SU-DHL-6 (cell line): ENCODE data around the gene BRAT1.

ENCODE experiments used
- H2AFZ ChIP-seq: fragments of 200-600 bp; sonication (generic); 2 replicates; pipeline ENCODE4 v1.6.1; 2014; ENCODE audit warnings: low read depth, mild to moderate bottlenecking, moderate library complexity, mixed read lengths, antibody characterized with exemption, low read length; ENCODE audit not compliant: severe bottlenecking
- H3F3A ChIP-seq: fragments of 200-600 bp; shearing (Covaris generic); 2 replicates; pipeline ENCODE4 v1.6.0; 2016; ENCODE audit warnings: antibody characterized with exemption, mild to moderate bottlenecking; ENCODE audit not compliant: insufficient read depth
- H3K27ac ChIP-seq: fragments of 200-600 bp; sonication (generic); 2 replicates; pipeline ENCODE4 v1.5.1; 2016; ENCODE audit warnings: low read depth, mild to moderate bottlenecking, low read length, moderate library complexity, mixed read lengths
- H3K27me3 ChIP-seq: fragments of 200-600 bp; sonication (generic), shearing (Covaris generic); 2 replicates; pipeline ENCODE4 v1.6.0; 2014; ENCODE audit warnings: mild to moderate bottlenecking, low read length
- H3K36me3 ChIP-seq: fragments of 200-600 bp; sonication (generic); 2 replicates; pipeline ENCODE4 v1.6.1; 2014; ENCODE audit warnings: mild to moderate bottlenecking, low read length, mixed read lengths
- H3K4me2 ChIP-seq: fragments of 300-600, 200-600 bp; shearing (Covaris generic), sonication (generic); 2 replicates; pipeline ENCODE4 v1.6.0; 2014; ENCODE audit warnings: low read length, low read depth, mild to moderate bottlenecking; ENCODE audit not compliant: poor library complexity, severe bottlenecking
- H3K4me3 ChIP-seq: fragments of 200-600 bp; sonication (generic); 2 replicates; pipeline ENCODE4 v1.5.1; 2014; ENCODE audit warnings: antibody characterized with exemption, low read length, mild to moderate bottlenecking, mixed read lengths; ENCODE audit not compliant: insufficient read depth, poor library complexity, severe bottlenecking
- H3K79me2 ChIP-seq: fragments of 200-600 bp; sonication (generic); 2 replicates; pipeline ENCODE4 v1.6.1; 2014; ENCODE audit warnings: mild to moderate bottlenecking, low read length, moderate library complexity; ENCODE audit not compliant: insufficient read depth
- H3K9ac ChIP-seq: fragments of 200-600 bp; sonication (generic); 2 replicates; pipeline ENCODE4 v1.7.0; 2014; ENCODE audit warnings: mild to moderate bottlenecking, low read length
- H3K9me2 ChIP-seq: fragments of 200-600 bp; sonication (generic); replicated peaks from 2 replicates; pipeline ENCODE4 v1.6.1; 2014; ENCODE audit warnings: low read length; ENCODE audit not compliant: insufficient read depth
- H3K9me3 ChIP-seq: fragments of 200-600 bp; sonication (generic); 2 replicates; pipeline ENCODE4 v1.6.1; 2014; ENCODE audit warnings: low read length, mixed read lengths; ENCODE audit not compliant: insufficient read depth
- H4K20me1 ChIP-seq: fragments of 200-600 bp; sonication (generic); 2 replicates; pipeline ENCODE4 v1.6.1; 2014; ENCODE audit warnings: low read depth, mild to moderate bottlenecking, antibody characterized with exemption, low read length, moderate library complexity, mixed read lengths
- EZH2phosphoT487 ChIP-seq: fragments of 200-600 bp; sonication (generic), shearing (Covaris generic); conservative IDR thresholded peaks from 2 replicates; pipeline ENCODE4 v1.6.1; 2018; ENCODE audit warnings: mild to moderate bottlenecking, antibody characterized with exemption, low read length, moderate library complexity, mixed read lengths
- TF ChIP-seq, protein P1 (sequence below): fragments of 200-600 bp; sonication (generic); IDR thresholded peaks from one replicate; pipeline ENCODE4 v1.5.1; 2017; ENCODE audit warnings: antibody characterized with exemption, mild to moderate bottlenecking, low read length, moderate library complexity; ENCODE audit not compliant: insufficient read depth, poor library complexity, severe bottlenecking

Gene BRAT1

GRCh38 chr7:2571409-2571808 lies 16.1 kb upstream of the BRAT1 start:
- no peak overlapping the region for H3K4me3 ChIP-seq
- H3K27me3 ChIP-seq, result no peaks in the 10 kb centered on the region
- TF ChIP-seq, protein P1, sequence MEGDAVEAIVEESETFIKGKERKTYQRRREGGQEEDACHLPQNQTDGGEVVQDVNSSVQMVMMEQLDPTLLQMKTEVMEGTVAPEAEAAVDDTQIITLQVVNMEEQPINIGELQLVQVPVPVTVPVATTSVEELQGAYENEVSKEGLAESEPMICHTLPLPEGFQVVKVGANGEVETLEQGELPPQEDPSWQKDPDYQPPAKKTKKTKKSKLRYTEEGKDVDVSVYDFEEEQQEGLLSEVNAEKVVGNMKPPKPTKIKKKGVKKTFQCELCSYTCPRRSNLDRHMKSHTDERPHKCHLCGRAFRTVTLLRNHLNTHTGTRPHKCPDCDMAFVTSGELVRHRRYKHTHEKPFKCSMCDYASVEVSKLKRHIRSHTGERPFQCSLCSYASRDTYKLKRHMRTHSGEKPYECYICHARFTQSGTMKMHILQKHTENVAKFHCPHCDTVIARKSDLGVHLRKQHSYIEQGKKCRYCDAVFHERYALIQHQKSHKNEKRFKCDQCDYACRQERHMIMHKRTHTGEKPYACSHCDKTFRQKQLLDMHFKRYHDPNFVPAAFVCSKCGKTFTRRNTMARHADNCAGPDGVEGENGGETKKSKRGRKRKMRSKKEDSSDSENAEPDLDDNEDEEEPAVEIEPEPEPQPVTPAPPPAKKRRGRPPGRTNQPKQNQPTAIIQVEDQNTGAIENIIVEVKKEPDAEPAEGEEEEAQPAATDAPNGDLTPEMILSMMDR, result no peak
- no peak for TF ChIP-seq EZH2phosphoT487
- H3K79me2 ChIP-seq, result no peaks in the 10 kb centered on the region
- no peaks in the 10 kb centered on the region for H3K36me3 ChIP-seq
- H3F3A ChIP-seq, result no peaks in the 10 kb centered on the region
- no peaks in the 10 kb centered on the region for H3K9me2 ChIP-seq
- no peak overlapping the region for H3K4me2 ChIP-seq
- H3K27ac ChIP-seq, result no peak overlapping the region
- no peak overlapping the region for H2AFZ ChIP-seq
- no peak overlapping the region for H3K9ac ChIP-seq
- H4K20me1 ChIP-seq, result no peaks in the 10 kb centered on the region
- H3K9me3 ChIP-seq, result no peaks in the 10 kb centered on the region

GRCh38 chr7:2570021-2570420 lies 14.7 kb upstream of the BRAT1 start:
- no peaks in the 10 kb centered on the region for H3K79me2 ChIP-seq
- H3K4me2 ChIP-seq, result no peak overlapping the region
- H3K9ac ChIP-seq, result no peak overlapping the region
- no peak overlapping the region for H2AFZ ChIP-seq
- no peak overlapping the region for H3K4me3 ChIP-seq
- no peaks in the 10 kb centered on the region for H3K36me3 ChIP-seq
- TF ChIP-seq EZH2phosphoT487, result no peak
- TF ChIP-seq, protein P1, result no peak
- H3K9me3 ChIP-seq, result no peaks in the 10 kb centered on the region
- no peaks in the 10 kb centered on the region for H3F3A ChIP-seq
- H3K27me3 ChIP-seq, result no peaks in the 10 kb centered on the region
- no peaks in the 10 kb centered on the region for H4K20me1 ChIP-seq
- H3K27ac ChIP-seq, result no peak overlapping the region
- H3K9me2 ChIP-seq, result no peaks in the 10 kb centered on the region

- Histone ChIP-seq H3K4me3 (no peak overlapping the region), H4K20me1 (no peaks in the 10 kb centered on the region), H3K36me3 (no peaks in the 10 kb centered on the region), H3F3A (no peaks in the 10 kb centered on the region), H3K9ac (no peak overlapping the region), H3K9me3 (no peaks in the 10 kb centered on the region), H3K9me2 (no peaks in the 10 kb centered on the region), H3K27me3 (no peaks in the 10 kb centered on the region), H3K4me2 (no peak overlapping the region), H2AFZ (no peak overlapping the region), H3K79me2 (no peaks in the 10 kb centered on the region), H3K27ac (no peak overlapping the region)
- no peak for TF ChIP-seq EZH2phosphoT487
- TF ChIP-seq, protein P1, result no peak
Observed at GRCh38 chr7:2569421-2569820, 14.1 kb upstream of the BRAT1 start.
